MM.1S (cell line): Measurements from ENCODE around the gene LPCAT3.

Experiments used
- CTCF ChIP-seq: fragments of 300-600 bp; sonication (generic); IDR thresholded peaks from 2 replicates; pipeline ENCODE4 v1.5.1; 2016; ENCODE audit warnings: antibody characterized with exemption, low read length, mixed read lengths
- EZH2phosphoT487 ChIP-seq: fragments of 300-600 bp; sonication (generic); IDR thresholded peaks from 2 replicates; pipeline ENCODE4 v1.6.1; 2018; ENCODE audit warnings: antibody characterized with exemption, low read length

GRCh38 chr12:6961695-6962284 lies 56.5 kb downstream of the LPCAT3 start:
- no peak for TF ChIP-seq EZH2phosphoT487
- peak; percentile 40 for TF ChIP-seq CTCF
